ENCODE measurements around the gene MT1M.

Gene MT1M

GRCh38 chr16:56679078-56679730, 46.7 kb downstream of the MT1M start:
- DNase-seq: no peak

DNA sequence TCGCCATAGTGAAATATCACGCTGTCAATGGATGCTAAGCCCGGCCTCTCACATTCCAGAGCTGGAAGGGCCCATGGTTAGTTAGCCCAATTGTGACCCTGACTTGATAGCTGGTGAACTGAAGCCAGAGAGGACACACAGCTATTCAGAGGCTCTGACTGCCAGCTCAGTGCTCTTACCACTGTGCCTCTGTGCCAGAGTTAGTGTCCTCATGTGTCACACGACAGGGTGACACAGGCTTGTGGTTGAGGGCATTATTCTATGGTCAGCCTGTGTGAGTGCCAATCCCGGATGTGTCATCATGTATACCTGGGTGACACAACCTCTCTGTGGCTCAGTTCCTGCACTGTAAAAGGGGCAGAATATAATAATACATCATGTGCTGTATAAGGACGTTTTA, 47.4 kb downstream of the MT1M start:
- DNase-seq: no peak

GRCh38 chr16:56681939-56682702, 49.7 kb downstream of the MT1M start, which contains the start of gene MT1X:
TSS of gene MT1X (plus strand) at chr16:56682470. CDS start at chr16:56682541, 71 bp downstream.
- peak; percentile 82 for DNase-seq

DNA sequence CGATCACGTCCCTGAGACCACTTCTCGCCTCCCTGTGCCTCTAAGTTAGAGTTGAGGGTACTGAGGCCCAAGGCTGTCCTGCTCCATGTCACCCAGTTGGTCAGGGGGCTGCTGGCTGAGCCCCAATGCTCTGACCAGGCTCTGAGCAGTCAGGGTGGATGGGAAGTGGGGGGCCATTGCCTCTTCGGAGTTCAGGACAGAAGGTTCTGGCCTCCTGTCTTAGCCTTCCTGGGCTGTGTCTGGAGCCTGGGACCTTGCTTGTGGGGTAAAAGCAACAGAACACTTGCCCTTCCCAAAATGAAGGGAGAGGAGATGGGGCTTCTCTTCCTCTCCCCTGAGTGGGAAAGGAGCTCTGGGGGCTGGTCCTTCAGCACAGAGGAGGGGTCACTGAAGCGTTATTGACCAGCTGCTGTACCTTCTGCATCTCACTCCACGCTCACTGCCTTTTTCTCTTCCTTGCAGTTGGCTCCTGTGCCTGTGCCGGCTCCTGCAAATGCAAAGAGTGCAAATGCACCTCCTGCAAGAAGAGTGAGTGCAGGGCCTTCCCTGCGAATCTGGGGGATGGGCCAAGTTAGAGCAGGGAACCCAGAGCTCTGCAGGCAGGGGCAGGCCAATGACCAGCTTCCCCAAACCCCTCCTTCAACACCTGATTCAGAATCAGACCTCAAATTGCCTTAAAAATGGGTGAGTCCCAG, 50.4 kb downstream of the MT1M start:
- no peak for DNase-seq

Measured in central memory CD4-positive, alpha-beta T cell (primary cell).